ENCODE measurements around the gene SYAP1.

SYAP1 gene

GRCh38 chrX:16683007-16683664 lies 36.3 kb upstream of the SYAP1 start:
- no peaks in the 10 kb centered on the region for H3K79me2 ChIP-seq (ENCODE audit: insufficient read depth, low read length)
- no peak overlapping the region for H3K27ac ChIP-seq (ENCODE audit: low read length)
- H3K4me3 ChIP-seq (ENCODE audit: low read depth in 1 of 2, low read length in 2 of 2) = no peak overlapping the region
- ATAC-seq (ENCODE audit: insufficient read depth, low read depth) = no peak
- TF ChIP-seq EZH2 (IDR thresholded peaks at IDR 0.05; ENCODE audit: borderline replicate concordance, low read depth, low read length, severe bottlenecking) (no peak), CTCF (IDR thresholded peaks at IDR 0.05; ENCODE audit: borderline replicate concordance, extremely low read depth, low read length, poor library complexity, severe bottlenecking) (no peak)
- no peak overlapping the region for H3K4me2 ChIP-seq (ENCODE audit: insufficient read depth, low read length)
- H4K20me1 ChIP-seq (ENCODE audit: insufficient read depth, low read length) = no peaks in the 10 kb centered on the region
- no peak for DNase-seq
- H3K36me3 ChIP-seq (ENCODE audit: insufficient read depth, low read length) = peaks cover 33% of the 10 kb centered on the region
- no peaks in the 10 kb centered on the region for H3K27me3 ChIP-seq (ENCODE audit: insufficient read depth, low read length, poor library complexity)
- H3K9ac ChIP-seq (ENCODE audit: low read depth, low read length) = no peak overlapping the region
- H3K4me1 ChIP-seq (ENCODE audit: insufficient read depth, low read length) = no peaks in the 10 kb centered on the region
- no peaks in the 10 kb centered on the region for H3K9me3 ChIP-seq (ENCODE audit: insufficient read depth, low read length, severe bottlenecking)
- no peak overlapping the region for H2AFZ ChIP-seq (ENCODE audit: low read depth, low read length)

- H3K27ac ChIP-seq (ENCODE audit: low read length) = no peak overlapping the region
- no peaks in the 10 kb centered on the region for H3K79me2 ChIP-seq (ENCODE audit: insufficient read depth, low read length)
- no peaks in the 10 kb centered on the region for H3K9me3 ChIP-seq (ENCODE audit: insufficient read depth, low read length, severe bottlenecking)
- no peaks in the 10 kb centered on the region for H3K27me3 ChIP-seq (ENCODE audit: insufficient read depth, low read length, poor library complexity)
- no peak for DNase-seq
- H2AFZ ChIP-seq (ENCODE audit: low read depth, low read length) = no peak overlapping the region
- no peak overlapping the region for H3K4me3 ChIP-seq (ENCODE audit: low read depth in 1 of 2, low read length in 2 of 2)
- H3K4me2 ChIP-seq (ENCODE audit: insufficient read depth, low read length) = no peak overlapping the region
- H3K36me3 ChIP-seq (ENCODE audit: insufficient read depth, low read length) = peaks cover 32% of the 10 kb centered on the region
- ATAC-seq (ENCODE audit: insufficient read depth, low read depth) = no peak
- H4K20me1 ChIP-seq (ENCODE audit: insufficient read depth, low read length) = no peaks in the 10 kb centered on the region
- no peak for TF ChIP-seq EZH2 (IDR thresholded peaks at IDR 0.05; ENCODE audit: borderline replicate concordance, low read depth, low read length, severe bottlenecking)
- no peak for TF ChIP-seq CTCF (IDR thresholded peaks at IDR 0.05; ENCODE audit: borderline replicate concordance, extremely low read depth, low read length, poor library complexity, severe bottlenecking)
- H3K9ac ChIP-seq (ENCODE audit: low read depth, low read length) = no peak overlapping the region
- H3K4me1 ChIP-seq (ENCODE audit: insufficient read depth, low read length) = no peaks in the 10 kb centered on the region
These were observed 31.9 kb upstream of the SYAP1 start for GRCh38 chrX:16687514-16687913.

- ATAC-seq (ENCODE audit: insufficient read depth, low read depth) (peak; percentile 72; the same call in 2 of the 3 replicates), DNase-seq (peak; percentile 55)
- no peaks in the 10 kb centered on the region for H4K20me1 ChIP-seq (ENCODE audit: insufficient read depth, low read length)
- no peaks in the 10 kb centered on the region for H3K9me3 ChIP-seq (ENCODE audit: insufficient read depth, low read length, severe bottlenecking)
- TF ChIP-seq CTCF (IDR thresholded peaks at IDR 0.05; ENCODE audit: borderline replicate concordance, extremely low read depth, low read length, poor library complexity, severe bottlenecking) (peak; percentile 82), EZH2 (IDR thresholded peaks at IDR 0.05; ENCODE audit: borderline replicate concordance, low read depth, low read length, severe bottlenecking) (no peak)
- no peak overlapping the region for H3K9ac ChIP-seq (ENCODE audit: low read depth, low read length)
- no peak overlapping the region for H3K4me2 ChIP-seq (ENCODE audit: insufficient read depth, low read length)
- peaks cover 33% of the 10 kb centered on the region for H3K36me3 ChIP-seq (ENCODE audit: insufficient read depth, low read length)
- no peaks in the 10 kb centered on the region for H3K27me3 ChIP-seq (ENCODE audit: insufficient read depth, low read length, poor library complexity)
- H3K4me1 ChIP-seq (ENCODE audit: insufficient read depth, low read length) = no peaks in the 10 kb centered on the region
- no peak overlapping the region for H2AFZ ChIP-seq (ENCODE audit: low read depth, low read length)
- H3K27ac ChIP-seq (ENCODE audit: low read length) = no peak overlapping the region
- no peak overlapping the region for H3K4me3 ChIP-seq (ENCODE audit: low read depth in 1 of 2, low read length in 2 of 2)
- no peaks in the 10 kb centered on the region for H3K79me2 ChIP-seq (ENCODE audit: insufficient read depth, low read length)
These were observed 24.2 kb upstream of the SYAP1 start for GRCh38 chrX:16695079-16695676.
